Tibial nerve (tissue), 4 donors: ENCODE data around the gene PFKFB3. TPM values are rescaled to one million over a fixed set of nuclear protein-coding genes. Genes with fewer than 3 reads are reported as not detected.
"Not testable (repeated sequence)": the region's sequence is repeated elsewhere in the genome, so short reads cannot be mapped to it uniquely, and the experiment has no call there.

Experiments used
- DNase-seq, 2 donors: peaks; one replicate each; pipeline ENCODE4 v3.0.0-alpha.2; 2019; ENCODE audit warnings: low spot score in 2 of 2
- H3K27ac ChIP-seq, 4 donors: fragments of 200-600 bp; sonication (generic) in 3 of 4; one replicate each; pipeline ENCODE4 v1.5.1; 2017 to 2019; ENCODE audit warnings: mild to moderate bottlenecking in 1 of 4
- H3K27me3 ChIP-seq, 2 donors: fragments of 200-600 bp; sonication (generic) in 1 of 2; one replicate each; pipeline versions ENCODE4 v1.5.1 to v1.6.0; 2017 to 2019
- H3K36me3 ChIP-seq, 3 donors: fragments of 200-600 bp; sonication (generic); one replicate each; pipeline ENCODE4 v1.5.1; 2018 to 2019
- H3K4me1 ChIP-seq, 4 donors: fragments of 200-600 bp; sonication (generic) in 3 of 4; one replicate each; pipeline ENCODE4 v1.5.1; 2017 to 2019
- H3K4me3 ChIP-seq, 4 donors: fragments of 200-600 bp; sonication (generic) in 3 of 4; one replicate each; pipeline ENCODE4 v1.5.1; 2017 to 2019; ENCODE audit warnings: mild to moderate bottlenecking in 1 of 4, moderate library complexity in 1 of 4
- H3K9me3 ChIP-seq, 4 donors: fragments of 200-600 bp; sonication (generic) in 3 of 4; one replicate each; pipeline ENCODE4 v1.5.1; 2017 to 2019
- EP300 ChIP-seq, 2 donors: sonication (generic); formaldehyde crosslinking; IDR thresholded peaks; one replicate each; pipeline ENCODE4 v1.6.1; 2017; ENCODE audit warnings: antibody characterized with exemption in 2 of 2, mild to moderate bottlenecking in 1 of 2
- POLR2A ChIP-seq, 2 donors: fragments of 450-650 bp; IDR thresholded peaks; one replicate each; pipeline ENCODE4 v1.6.1; 2017; ENCODE audit warnings: antibody characterized with exemption in 2 of 2, mild to moderate bottlenecking in 2 of 2, moderate library complexity in 2 of 2
- WGBS, 2 donors: methylation state at CpG; one replicate each; pipeline ENCODE4 v1.1.5; 2018; 5-methylcytosine and 5-hydroxymethylcytosine counted together
- total RNA-seq, 4 donors: library from RNA; depleted of rRNA; stranded (reverse); fragments of >200 nt; gene quantifications; one replicate each; pipeline ENCODE4 v1.1.0, GENCODE V29; 2016
- TF ChIP-seq, protein P1 (sequence below), 5 experiments: fragments of 200-600 bp in 3 of 5; fragments of 450-650 bp in 2 of 5; sonication (generic) in 3 of 5; IDR thresholded peaks; one replicate each; pipeline ENCODE4 v1.5.1; 2016 to 2019; ENCODE audit warnings: antibody characterized with exemption in 5 of 5, mild to moderate bottlenecking in 3 of 5, moderate library complexity in 2 of 5

PFKFB3 gene
- total RNA-seq, 4 donors from 2014 or later, result 72.0 to 183 (median 98.7) TPM

DNA sequence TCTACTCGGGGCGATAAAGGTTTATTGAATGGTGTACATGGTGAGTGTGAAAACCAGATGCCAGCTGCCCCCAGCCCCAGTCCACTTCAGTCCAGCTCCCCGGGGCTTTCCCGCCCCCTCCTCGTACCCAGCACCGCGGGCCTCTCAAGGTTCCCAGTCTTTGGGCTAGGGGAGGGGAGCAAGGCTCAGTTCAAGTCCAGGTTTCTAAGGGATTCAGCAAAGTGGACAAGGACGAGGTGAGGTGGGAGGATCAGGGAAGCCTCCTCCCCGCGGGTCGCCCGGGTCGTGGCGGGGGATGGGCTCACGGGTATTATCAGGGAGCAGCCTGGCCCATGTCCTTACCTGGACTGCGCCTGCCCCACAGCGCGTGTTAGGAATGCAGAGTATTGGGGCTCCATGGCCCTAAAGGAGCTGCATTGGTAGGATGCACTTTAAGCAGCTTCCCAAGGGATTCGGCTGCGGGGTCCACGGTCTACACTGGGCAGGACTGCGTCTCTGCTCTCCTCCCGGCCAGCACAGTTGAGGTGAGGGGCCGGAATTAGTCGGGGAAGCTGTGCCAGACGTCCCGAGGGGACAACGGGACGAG is 541 bp upstream of the PFKFB3 start:
- H3K9me3 ChIP-seq, result no peaks in the 10 kb centered on the region
- H3K27ac ChIP-seq, result peak overlapping the region; percentile 17 to 95 (median 72)
- TF ChIP-seq, protein P1, sequence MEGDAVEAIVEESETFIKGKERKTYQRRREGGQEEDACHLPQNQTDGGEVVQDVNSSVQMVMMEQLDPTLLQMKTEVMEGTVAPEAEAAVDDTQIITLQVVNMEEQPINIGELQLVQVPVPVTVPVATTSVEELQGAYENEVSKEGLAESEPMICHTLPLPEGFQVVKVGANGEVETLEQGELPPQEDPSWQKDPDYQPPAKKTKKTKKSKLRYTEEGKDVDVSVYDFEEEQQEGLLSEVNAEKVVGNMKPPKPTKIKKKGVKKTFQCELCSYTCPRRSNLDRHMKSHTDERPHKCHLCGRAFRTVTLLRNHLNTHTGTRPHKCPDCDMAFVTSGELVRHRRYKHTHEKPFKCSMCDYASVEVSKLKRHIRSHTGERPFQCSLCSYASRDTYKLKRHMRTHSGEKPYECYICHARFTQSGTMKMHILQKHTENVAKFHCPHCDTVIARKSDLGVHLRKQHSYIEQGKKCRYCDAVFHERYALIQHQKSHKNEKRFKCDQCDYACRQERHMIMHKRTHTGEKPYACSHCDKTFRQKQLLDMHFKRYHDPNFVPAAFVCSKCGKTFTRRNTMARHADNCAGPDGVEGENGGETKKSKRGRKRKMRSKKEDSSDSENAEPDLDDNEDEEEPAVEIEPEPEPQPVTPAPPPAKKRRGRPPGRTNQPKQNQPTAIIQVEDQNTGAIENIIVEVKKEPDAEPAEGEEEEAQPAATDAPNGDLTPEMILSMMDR (IDR thresholded peaks at IDR 0.05), result no peak
- TF ChIP-seq EP300 (IDR thresholded peaks at IDR 0.05) (no peak), POLR2A (IDR thresholded peaks at IDR 0.05) (no peak)
- H3K36me3 ChIP-seq, result no peaks in the 10 kb centered on the region
- no peaks in the 10 kb centered on the region for H3K27me3 ChIP-seq
- peak overlapping the region; percentile 52 to 83 (median 75) for H3K4me3 ChIP-seq
- WGBS, 2 donors, result 1% methylated on average over 20 to 29 of the region's 29 CpGs
- peaks cover 0 to 49% (median 26%) of the 10 kb centered on the region in 4 donors for H3K4me1 ChIP-seq
- no peak for DNase-seq

DNA sequence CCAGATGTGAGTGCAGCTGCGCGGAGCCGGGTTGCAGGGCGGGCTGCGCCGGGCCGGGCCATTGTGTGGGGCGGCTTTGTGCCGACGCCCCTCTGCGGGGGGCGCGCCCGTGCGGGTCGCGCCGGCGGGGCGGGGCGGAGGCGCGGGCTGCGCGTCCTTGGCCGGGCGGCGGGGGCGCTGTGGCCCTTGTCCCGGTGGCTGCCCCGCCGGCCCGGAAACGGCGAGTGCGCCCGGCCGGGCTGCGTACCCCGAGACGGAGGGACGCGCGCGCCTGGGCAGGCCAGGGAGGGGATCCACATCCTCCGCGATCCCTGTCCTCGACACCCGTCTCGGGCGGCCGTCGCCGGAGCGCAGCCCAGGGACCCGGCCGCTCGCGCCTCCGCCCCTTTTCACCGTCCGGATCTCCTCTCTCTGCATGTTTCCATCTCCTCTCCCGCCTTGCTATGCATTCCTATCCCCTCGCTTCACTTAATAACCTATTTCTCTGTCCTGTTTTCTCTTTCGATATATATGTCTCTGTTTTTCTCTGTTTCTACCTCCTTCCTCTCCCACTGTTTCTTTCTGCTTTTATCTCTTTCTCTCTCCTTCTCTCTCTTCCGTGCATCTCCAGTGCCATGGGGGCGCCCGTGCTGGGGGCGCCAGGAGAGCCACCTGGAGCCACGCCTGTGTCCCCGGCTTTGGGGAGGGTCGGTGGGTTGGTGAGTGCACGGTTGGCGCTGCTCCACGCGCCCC is 765 bp downstream of the PFKFB3 start:
- no peaks in the 10 kb centered on the region for H3K9me3 ChIP-seq
- H3K27me3 ChIP-seq, result no peaks in the 10 kb centered on the region
- peak overlapping the region; percentile 52 to 83 (median 75) for H3K4me3 ChIP-seq
- H3K27ac ChIP-seq, result peak overlapping the region; percentile 64 to 95 (median 88)
- H3K36me3 ChIP-seq, result no peaks in the 10 kb centered on the region
- no peak for DNase-seq
- H3K4me1 ChIP-seq, result peaks cover 0 to 60% (median 26%) of the 10 kb centered on the region in 4 donors
- WGBS, 2 donors, result 0 to 1% methylated on average over 41 to 56 of the region's 76 CpGs
- TF ChIP-seq, protein P1 (IDR thresholded peaks at IDR 0.05), result peak; percentile 15 to 77 (median 69)
- no peak for TF ChIP-seq EP300 (IDR thresholded peaks at IDR 0.05)
- no peak for TF ChIP-seq POLR2A (IDR thresholded peaks at IDR 0.05)

DNA sequence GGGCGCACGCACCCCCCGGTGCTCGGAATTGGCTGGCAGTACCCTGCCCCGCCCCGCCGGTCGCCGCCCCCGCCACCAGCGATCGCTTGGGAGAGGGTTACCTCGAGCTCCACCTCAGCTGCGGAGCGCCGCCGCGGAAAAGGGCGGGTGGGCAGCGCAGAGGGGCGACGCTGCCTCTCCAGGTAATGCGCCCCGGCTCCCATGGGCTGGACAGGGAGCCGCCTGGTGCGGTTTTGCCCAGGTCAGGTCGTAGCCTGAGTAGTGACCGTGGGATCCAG is 1.3 kb downstream of the PFKFB3 start:
- WGBS, 2 donors, result 1 to 15% methylated on average over 13 to 21 of the region's 28 CpGs
- H3K4me1 ChIP-seq, result peaks cover 0 to 65% (median 28%) of the 10 kb centered on the region in 4 donors
- no peaks in the 10 kb centered on the region for H3K9me3 ChIP-seq
- peak overlapping the region in 3 of 4 donors; percentile 81 to 95 (median 83) for H3K27ac ChIP-seq
- H3K4me3 ChIP-seq, result peak overlapping the region; percentile 52 to 83 (median 75)
- H3K27me3 ChIP-seq, result no peaks in the 10 kb centered on the region
- no peak for DNase-seq
- H3K36me3 ChIP-seq, result no peaks in the 10 kb centered on the region
- TF ChIP-seq, protein P1 (IDR thresholded peaks at IDR 0.05), result no peak
- no peak for TF ChIP-seq EP300 (IDR thresholded peaks at IDR 0.05)

DNA sequence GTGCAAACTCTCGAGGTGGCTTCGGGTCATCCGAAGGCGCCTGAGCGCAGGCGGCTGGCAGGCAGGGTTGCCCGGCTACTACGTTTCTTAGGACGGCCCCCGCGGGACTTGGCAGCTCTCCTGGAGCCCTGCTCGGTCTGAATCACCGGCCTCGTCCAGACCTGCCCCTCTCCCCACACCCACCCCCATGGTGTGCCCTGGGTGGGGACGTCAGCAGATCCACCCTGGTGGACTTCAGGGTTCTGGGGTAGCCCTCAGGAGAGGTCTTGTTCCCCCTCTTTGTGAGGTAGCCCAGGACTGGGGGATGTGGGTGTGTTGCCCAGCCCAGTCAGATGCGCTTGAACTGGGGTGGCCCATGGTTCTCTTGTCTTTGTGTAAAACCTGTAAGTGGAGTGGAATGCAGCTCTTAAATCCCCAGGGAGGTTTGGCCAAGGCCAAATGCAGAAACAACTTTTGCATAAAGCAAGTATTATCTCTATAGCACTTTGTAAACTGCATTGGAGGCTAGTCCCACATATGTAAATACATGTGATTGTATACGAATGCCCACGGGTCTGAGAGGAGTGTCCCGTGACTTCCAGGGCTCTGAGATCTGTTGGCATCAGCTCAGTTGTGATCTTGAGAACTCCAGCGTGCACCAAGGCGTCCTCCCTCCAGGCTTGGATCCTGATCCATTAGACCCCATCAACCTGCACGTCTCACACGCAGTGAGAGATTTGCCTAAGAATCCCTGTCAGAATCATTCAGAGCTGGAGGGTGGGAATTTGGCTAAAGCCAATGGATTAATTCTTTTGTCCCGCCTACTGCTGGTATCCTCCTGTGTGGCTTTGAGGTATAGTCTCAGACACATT is 1.8 kb downstream of the PFKFB3 start:
- H3K9me3 ChIP-seq, result no peaks in the 10 kb centered on the region
- DNase-seq, result no peak
- H3K36me3 ChIP-seq, result no peaks in the 10 kb centered on the region
- peaks cover 0 to 68% (median 28%) of the 10 kb centered on the region in 4 donors for H3K4me1 ChIP-seq
- peak overlapping the region in 3 of 4 donors; percentile 81 to 95 (median 83) for H3K27ac ChIP-seq
- no peak for TF ChIP-seq POLR2A (IDR thresholded peaks at IDR 0.05)
- TF ChIP-seq, protein P1 (IDR thresholded peaks at IDR 0.05), result no peak
- TF ChIP-seq EP300 (IDR thresholded peaks at IDR 0.05), result no peak
- peak overlapping the region; percentile 52 to 83 (median 75) for H3K4me3 ChIP-seq
- 30 to 38% methylated on average over 11 to 17 of the region's 24 CpGs for WGBS, 2 donors
- no peaks in the 10 kb centered on the region for H3K27me3 ChIP-seq

DNA sequence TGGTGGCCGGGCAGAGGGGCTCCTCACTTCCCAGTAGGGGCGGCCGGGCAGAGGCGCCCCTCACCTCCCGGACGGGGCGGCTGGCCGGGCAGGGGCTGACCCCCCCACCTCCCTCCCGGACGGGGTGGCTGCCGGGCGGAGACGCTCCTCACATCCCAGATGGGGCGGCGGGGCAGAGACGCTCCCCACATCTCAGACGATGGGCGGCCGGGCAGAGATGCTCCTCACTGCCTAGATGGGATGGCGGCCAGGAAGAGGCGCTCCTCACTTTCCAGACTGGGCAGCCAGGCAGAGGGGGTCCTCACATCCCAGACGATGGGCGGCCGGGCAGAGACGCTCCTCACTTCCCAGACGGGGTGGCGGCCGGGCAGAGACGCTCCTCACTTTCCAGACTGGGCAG is 3.8 kb downstream of the PFKFB3 start:
- H3K9me3 ChIP-seq, H3K27me3 ChIP-seq, H3K36me3 ChIP-seq, DNase-seq, H3K27ac ChIP-seq, H3K4me3 ChIP-seq: not testable (repeated sequence)
- 100% methylated on average over 2 to 19 of the region's 29 CpGs for WGBS, 2 donors
- H3K4me1 ChIP-seq, result peaks cover 0 to 58% (median 30%) of the 10 kb centered on the region in 4 donors
